SK-N-SH (cell line): ENCODE results near the gene LSM3. TPM values are rescaled to one million over a fixed set of nuclear protein-coding genes. Genes with fewer than 3 reads are reported as not detected.

Experiments
- CTCF ChIA-PET: fragments of 300-600, 350-600 bp; formaldehyde crosslinking; extraction: SDS; loops from one replicate; lab custom pipeline; 2021; lab: Yijun Ruan, JAX
- POLR2A ChIA-PET: fragments of 350-600 bp; sonication (Branson Sonifier 250); formaldehyde crosslinking; extraction: SDS; loops from one replicate; lab custom pipeline; 2020; ENCODE audit warnings: antibody characterized with exemption, inconsistent platforms; lab: Yijun Ruan, JAX
- DNase-seq: peaks from one replicate; pipeline ENCODE4 v3.0.0; 2012
- H2AFZ ChIP-seq: fragments of 200-600 bp; sonication (generic); 2 replicates; pipeline ENCODE4 v1.8.1; 2016; ENCODE audit warnings: antibody characterized with exemption, mild to moderate bottlenecking, low read depth
- H3F3A ChIP-seq: fragments of 200-600 bp; sonication (generic); replicated peaks from 2 replicates; pipeline ENCODE3; 2016; ENCODE audit warnings: antibody characterized with exemption, mild to moderate bottlenecking; ENCODE audit not compliant: insufficient read depth
- H3K27ac ChIP-seq, 2 experiments: fragments of 200-500 bp in 1 of 2; fragments of 200-600 bp in 1 of 2; sonication (Bioruptor generic) in 1 of 2; sonication (generic), shearing (Covaris generic) in 1 of 2; 2 replicates each; pipeline versions ENCODE4 v1.5.1 to v1.6.1; 2014 to 2016; ENCODE audit warnings: low read depth in 2 of 2, inconsistent platforms in 1 of 2, low read length in 1 of 2, mild to moderate bottlenecking in 1 of 2, mixed read lengths in 1 of 2
- H3K27me3 ChIP-seq: fragments of 200-600 bp; sonication (generic), shearing (Covaris generic); 2 replicates; pipeline ENCODE4 v1.6.1; 2016; ENCODE audit warnings: mixed run types; ENCODE audit not compliant: insufficient read depth
- H3K36me3 ChIP-seq, 2 experiments: fragments of 200-500 bp in 1 of 2; fragments of 200-600 bp in 1 of 2; sonication (Bioruptor generic) in 1 of 2; sonication (generic) in 1 of 2; replicated peaks in 1 of 2; 2 replicates each; pipeline versions ENCODE3 to v1.5.1; 2014 to 2016; ENCODE audit warnings: low read length in 1 of 2, mild to moderate bottlenecking in 1 of 2; ENCODE audit not compliant: insufficient read depth in 2 of 2, control insufficient read depth in 1 of 2
- H3K4me1 ChIP-seq, 2 experiments: fragments of 200-500 bp in 1 of 2; fragments of 200-600 bp in 1 of 2; sonication (Bioruptor generic) in 1 of 2; sonication (generic), shearing (Covaris generic) in 1 of 2; 2 replicates each; pipeline versions ENCODE4 v1.5.1 to v1.6.1; 2014 to 2016; ENCODE audit warnings: low read depth in 1 of 2, low read length in 1 of 2, mixed run types in 1 of 2; ENCODE audit not compliant: insufficient read depth in 2 of 2, control insufficient read depth in 1 of 2
- H3K4me2 ChIP-seq: fragments of 200-600 bp; sonication (generic), shearing (Covaris generic); 2 replicates; pipeline ENCODE4 v1.6.1; 2017; ENCODE audit warnings: mixed run types
- H3K4me3 ChIP-seq, 2 experiments: fragments of 200-500 bp in 1 of 2; fragments of 200-600 bp in 1 of 2; sonication (Bioruptor generic) in 1 of 2; sonication (generic), shearing (Covaris generic) in 1 of 2; 2 replicates each; pipeline versions ENCODE4 v1.5.1 to v1.8.1; 2014 to 2016; ENCODE audit warnings: low read depth in 2 of 2, inconsistent platforms in 1 of 2, low read length in 1 of 2, mild to moderate bottlenecking in 1 of 2, mixed read lengths in 1 of 2, moderate library complexity in 1 of 2
- H3K79me2 ChIP-seq: fragments of 200-600 bp; sonication (generic); 2 replicates; pipeline ENCODE4 v1.8.1; 2017; ENCODE audit warnings: mild to moderate bottlenecking; ENCODE audit not compliant: insufficient read depth
- H3K9ac ChIP-seq: fragments of 200-600 bp; sonication (generic); 2 replicates; pipeline ENCODE4 v1.6.1; 2017; ENCODE audit warnings: mixed run types
- H3K9me2 ChIP-seq: fragments of 200-600 bp; sonication (generic); 2 replicates; pipeline ENCODE4 v1.6.1; 2017; ENCODE audit warnings: mixed run types
- H3K9me3 ChIP-seq: fragments of 200-600 bp; sonication (generic); 2 replicates; pipeline ENCODE4 v1.6.1; 2017; ENCODE audit warnings: mixed run types, mild to moderate bottlenecking, moderate library complexity
- H4K20me1 ChIP-seq: fragments of 200-600 bp; sonication (generic); 2 replicates; pipeline ENCODE4 v1.6.1; 2017; ENCODE audit warnings: mild to moderate bottlenecking, mixed run types; ENCODE audit not compliant: insufficient read depth
- CTCF ChIP-seq: fragments of 200-600 bp; sonication (generic); IDR thresholded peaks from 2 replicates; pipeline ENCODE4 v1.6.1; 2017; ENCODE audit warnings: antibody characterized with exemption, mild to moderate bottlenecking, moderate library complexity
- EP300 ChIP-seq, 2 experiments: IDR thresholded peaks; 2 replicates each; pipeline versions ENCODE4 v1.4.0 to v1.6.1; 2012; ENCODE audit warnings: borderline replicate concordance in 1 of 2, low read depth in 1 of 2, low read length in 1 of 2
- GABPA ChIP-seq: IDR thresholded peaks from 2 replicates; pipeline ENCODE4 v1.4.0; 2012; ENCODE audit warnings: low read depth, mild to moderate bottlenecking
- IRF3 ChIP-seq: fragments of 150-350 bp; IDR thresholded peaks from 2 replicates; pipeline ENCODE4 v1.6.1; 2016; ENCODE audit warnings: mild to moderate bottlenecking, low read depth, low read length
- POLR2AphosphoS5 ChIP-seq: IDR thresholded peaks from 2 replicates; pipeline ENCODE4 v1.6.1; 2012; ENCODE audit warnings: low read depth, low read length
- RAD21 ChIP-seq: IDR thresholded peaks from 2 replicates; pipeline ENCODE4 v1.6.1; 2012; ENCODE audit warnings: mild to moderate bottlenecking, low read length
- SIN3A ChIP-seq: IDR thresholded peaks from 2 replicates; pipeline ENCODE4 v1.6.1; 2012; ENCODE audit warnings: low read depth, mild to moderate bottlenecking, low read length, moderate library complexity, borderline replicate concordance
- SMC3 ChIP-seq: IDR thresholded peaks from 2 replicates; pipeline ENCODE4 v1.6.1; 2012; ENCODE audit warnings: low read depth, low read length, improper control_type of control experiment
- WGBS: methylation state at CpG from one replicate; pipeline ENCODE4 v1.1.6; 2017; ENCODE audit warnings: low lambda C conversion rate; 5-methylcytosine and 5-hydroxymethylcytosine counted together
- polyA plus RNA-seq, 3 experiments: library from polyadenylated mRNA; depleted of rRNA; stranded (reverse); fragments of >200 nt; gene quantifications; 2 replicates each; pipeline ENCODE4 v1.2.3, GENCODE V29; 2012
- TF ChIP-seq, protein P1 (sequence below): IDR thresholded peaks from 2 replicates; pipeline ENCODE4 v1.4.0; 2012; ENCODE audit warnings: low read depth

Gene LSM3
- polyA plus RNA-seq, 1 of the 3 experiments (the other 2 are of a cell fraction) = 5.1 TPM

- no peaks in the 10 kb centered on the region for H3K79me2 ChIP-seq
- no peaks in the 10 kb centered on the region for H3K9me3 ChIP-seq
- peaks cover 6% of the 10 kb centered on the region; the same call in 1 of the 2 replicates for H3K27me3 ChIP-seq
- TF ChIP-seq SIN3A = no peak
- no peak overlapping the region for H3K9ac ChIP-seq
- CTCF ChIA-PET = interaction anchor here (0.8 to 1.7 kb wide), 6 partner anchors 12 to 232 kb away, joined by 4 to 7 read pairs (median 4); no protein-coding TSS in a partner anchor
- H4K20me1 ChIP-seq = no peaks in the 10 kb centered on the region
- H3K4me2 ChIP-seq = no peak overlapping the region
- POLR2A ChIA-PET = no interaction called here
- WGBS = 36% methylated on average over 4 of the region's 4 CpGs
- H3K27ac ChIP-seq = no peak overlapping the region
- H3K36me3 ChIP-seq = no peaks in the 10 kb centered on the region
- no peaks in the 10 kb centered on the region for H3K9me2 ChIP-seq
- no peak overlapping the region for H2AFZ ChIP-seq
- DNase-seq = no peak
- no peaks in the 10 kb centered on the region for H3F3A ChIP-seq
- no peaks in the 10 kb centered on the region; a peak in 2 of 4 replicates for H3K4me1 ChIP-seq
- H3K4me3 ChIP-seq = no peak overlapping the region
Measured at GRCh38 chr3:14235003-14235911, 56.6 kb downstream of the LSM3 start.

DNA sequence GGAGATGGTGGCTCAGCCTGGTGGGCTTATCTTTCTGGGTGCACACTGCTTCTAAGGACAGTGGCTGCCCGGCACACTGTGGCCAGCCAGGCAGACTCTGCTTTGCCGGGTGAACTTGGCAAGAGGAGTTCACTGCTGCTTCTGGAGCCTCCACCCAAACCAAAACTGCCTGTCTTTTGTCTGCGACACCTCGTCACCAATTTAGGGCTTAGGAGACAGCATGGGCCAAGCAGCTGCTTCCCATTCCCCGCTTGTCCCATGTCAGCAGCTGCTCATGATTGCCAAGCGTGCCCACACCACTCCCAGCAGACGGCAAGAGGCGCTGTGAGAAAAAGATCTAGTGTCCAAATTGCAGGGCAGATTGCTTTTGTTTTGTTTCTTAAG, 57.3 kb downstream of the LSM3 start:
- Histone ChIP-seq H3F3A (no peaks in the 10 kb centered on the region), H3K9me3 (no peaks in the 10 kb centered on the region), H3K79me2 (no peaks in the 10 kb centered on the region), H2AFZ (no peak overlapping the region), H3K27ac (no peak overlapping the region), H3K27me3 (peaks cover 6% of the 10 kb centered on the region; the same call in 1 of the 2 replicates), H3K4me2 (no peak overlapping the region), H3K9me2 (no peaks in the 10 kb centered on the region), H3K9ac (no peak overlapping the region), H3K4me3 (no peak overlapping the region), H3K4me1 (no peaks in the 10 kb centered on the region; a peak in 1 of 4 replicates), H3K36me3 (no peaks in the 10 kb centered on the region), H4K20me1 (no peaks in the 10 kb centered on the region)
- DNase-seq = no peak
- TF ChIP-seq CTCF (no peak), EP300 (IDR thresholded peaks at IDR 0.05; ENCODE audit: borderline replicate concordance in 1 of 2, low read depth in 1 of 2, low read length in 1 of 2) (no peak), SMC3 (no peak), IRF3 (no peak), GABPA (no peak), RAD21 (no peak), POLR2AphosphoS5 (no peak)
- TF ChIP-seq, protein P1, sequence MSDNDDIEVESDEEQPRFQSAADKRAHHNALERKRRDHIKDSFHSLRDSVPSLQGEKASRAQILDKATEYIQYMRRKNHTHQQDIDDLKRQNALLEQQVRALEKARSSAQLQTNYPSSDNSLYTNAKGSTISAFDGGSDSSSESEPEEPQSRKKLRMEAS = no peak
- 61% methylated on average over 8 of the region's 8 CpGs for WGBS
- CTCF ChIA-PET = interaction anchor here (0.8 to 1.7 kb wide), 5 partner anchors 13 to 231 kb away, joined by 4 to 7 read pairs (median 5); no protein-coding TSS in a partner anchor
- POLR2A ChIA-PET = no interaction called here
